ENCODE data around the gene PRKCB.

- TF ChIP-seq POLR2A (IDR thresholded peaks at IDR 0.05) (no peak), POLR2AphosphoS5 (IDR thresholded peaks at IDR 0.05) (no peak), CTCF (IDR thresholded peaks at IDR 0.05) (no peak), EP300 (IDR thresholded peaks at IDR 0.05) (no peak)
These were observed 61.3 kb downstream of the PRKCB start for GRCh38 chr16:23896832-23897821.

Measured in upper lobe of left lung (tissue), 4 donors.